ENCODE results near the gene GRN. TPM values are rescaled to one million over a fixed set of nuclear protein-coding genes. Genes with fewer than 3 reads are reported as not detected.

The GRN gene
- total and polyA plus RNA-seq, 2 of the 13 experiments (the other 11 are each of a cell fraction or from before 2014, with no cell fraction given), result 86.6 to 143 TPM

DNA sequence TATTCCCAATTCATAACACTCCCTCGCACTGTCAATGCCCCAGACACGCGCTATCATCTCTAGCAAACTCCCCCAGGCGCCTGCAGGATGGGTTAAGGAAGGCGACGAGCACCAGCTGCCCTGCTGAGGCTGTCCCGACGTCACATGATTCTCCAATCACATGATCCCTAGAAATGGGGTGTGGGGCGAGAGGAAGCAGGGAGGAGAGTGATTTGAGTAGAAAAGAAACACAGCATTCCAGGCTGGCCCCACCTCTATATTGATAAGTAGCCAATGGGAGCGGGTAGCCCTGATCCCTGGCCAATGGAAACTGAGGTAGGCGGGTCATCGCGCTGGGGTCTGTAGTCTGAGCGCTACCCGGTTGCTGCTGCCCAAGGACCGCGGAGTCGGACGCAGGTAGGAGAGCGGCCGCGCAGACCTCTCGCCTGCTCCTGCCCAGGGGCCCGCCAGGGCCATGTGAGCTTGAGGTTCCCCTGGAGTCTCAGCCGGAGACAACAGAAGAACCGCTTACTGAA, at the start of gene GRN (continued):
- TF ChIP-seq, protein P1, sequence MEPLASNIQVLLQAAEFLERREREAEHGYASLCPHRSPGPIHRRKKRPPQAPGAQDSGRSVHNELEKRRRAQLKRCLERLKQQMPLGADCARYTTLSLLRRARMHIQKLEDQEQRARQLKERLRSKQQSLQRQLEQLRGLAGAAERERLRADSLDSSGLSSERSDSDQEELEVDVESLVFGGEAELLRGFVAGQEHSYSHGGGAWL (CRISPR knock-in tag; IDR thresholded peaks at IDR 0.05), result peak; percentile 82
- TF ChIP-seq, protein P2, sequence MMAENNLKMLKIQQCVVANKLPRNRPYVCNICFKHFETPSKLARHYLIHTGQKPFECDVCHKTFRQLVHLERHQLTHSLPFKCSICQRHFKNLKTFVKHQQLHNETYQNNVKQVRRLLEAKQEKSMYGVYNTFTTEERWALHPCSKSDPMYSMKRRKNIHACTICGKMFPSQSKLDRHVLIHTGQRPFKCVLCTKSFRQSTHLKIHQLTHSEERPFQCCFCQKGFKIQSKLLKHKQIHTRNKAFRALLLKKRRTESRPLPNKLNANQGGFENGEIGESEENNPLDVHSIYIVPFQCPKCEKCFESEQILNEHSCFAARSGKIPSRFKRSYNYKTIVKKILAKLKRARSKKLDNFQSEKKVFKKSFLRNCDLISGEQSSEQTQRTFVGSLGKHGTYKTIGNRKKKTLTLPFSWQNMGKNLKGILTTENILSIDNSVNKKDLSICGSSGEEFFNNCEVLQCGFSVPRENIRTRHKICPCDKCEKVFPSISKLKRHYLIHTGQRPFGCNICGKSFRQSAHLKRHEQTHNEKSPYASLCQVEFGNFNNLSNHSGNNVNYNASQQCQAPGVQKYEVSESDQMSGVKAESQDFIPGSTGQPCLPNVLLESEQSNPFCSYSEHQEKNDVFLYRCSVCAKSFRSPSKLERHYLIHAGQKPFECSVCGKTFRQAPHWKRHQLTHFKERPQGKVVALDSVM (CRISPR knock-in tag; IDR thresholded peaks at IDR 0.05), result peak; percentile 75; the same call in 1 of the 2 replicates
- TF ChIP-seq, protein P3, sequence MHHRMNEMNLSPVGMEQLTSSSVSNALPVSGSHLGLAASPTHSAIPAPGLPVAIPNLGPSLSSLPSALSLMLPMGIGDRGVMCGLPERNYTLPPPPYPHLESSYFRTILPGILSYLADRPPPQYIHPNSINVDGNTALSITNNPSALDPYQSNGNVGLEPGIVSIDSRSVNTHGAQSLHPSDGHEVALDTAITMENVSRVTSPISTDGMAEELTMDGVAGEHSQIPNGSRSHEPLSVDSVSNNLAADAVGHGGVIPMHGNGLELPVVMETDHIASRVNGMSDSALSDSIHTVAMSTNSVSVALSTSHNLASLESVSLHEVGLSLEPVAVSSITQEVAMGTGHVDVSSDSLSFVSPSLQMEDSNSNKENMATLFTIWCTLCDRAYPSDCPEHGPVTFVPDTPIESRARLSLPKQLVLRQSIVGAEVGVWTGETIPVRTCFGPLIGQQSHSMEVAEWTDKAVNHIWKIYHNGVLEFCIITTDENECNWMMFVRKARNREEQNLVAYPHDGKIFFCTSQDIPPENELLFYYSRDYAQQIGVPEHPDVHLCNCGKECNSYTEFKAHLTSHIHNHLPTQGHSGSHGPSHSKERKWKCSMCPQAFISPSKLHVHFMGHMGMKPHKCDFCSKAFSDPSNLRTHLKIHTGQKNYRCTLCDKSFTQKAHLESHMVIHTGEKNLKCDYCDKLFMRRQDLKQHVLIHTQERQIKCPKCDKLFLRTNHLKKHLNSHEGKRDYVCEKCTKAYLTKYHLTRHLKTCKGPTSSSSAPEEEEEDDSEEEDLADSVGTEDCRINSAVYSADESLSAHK (CRISPR knock-in tag; IDR thresholded peaks at IDR 0.05; ENCODE audit: borderline replicate concordance), result peak; percentile 22; the same call in 1 of the 2 replicates
- TF ChIP-seq, protein P4, sequence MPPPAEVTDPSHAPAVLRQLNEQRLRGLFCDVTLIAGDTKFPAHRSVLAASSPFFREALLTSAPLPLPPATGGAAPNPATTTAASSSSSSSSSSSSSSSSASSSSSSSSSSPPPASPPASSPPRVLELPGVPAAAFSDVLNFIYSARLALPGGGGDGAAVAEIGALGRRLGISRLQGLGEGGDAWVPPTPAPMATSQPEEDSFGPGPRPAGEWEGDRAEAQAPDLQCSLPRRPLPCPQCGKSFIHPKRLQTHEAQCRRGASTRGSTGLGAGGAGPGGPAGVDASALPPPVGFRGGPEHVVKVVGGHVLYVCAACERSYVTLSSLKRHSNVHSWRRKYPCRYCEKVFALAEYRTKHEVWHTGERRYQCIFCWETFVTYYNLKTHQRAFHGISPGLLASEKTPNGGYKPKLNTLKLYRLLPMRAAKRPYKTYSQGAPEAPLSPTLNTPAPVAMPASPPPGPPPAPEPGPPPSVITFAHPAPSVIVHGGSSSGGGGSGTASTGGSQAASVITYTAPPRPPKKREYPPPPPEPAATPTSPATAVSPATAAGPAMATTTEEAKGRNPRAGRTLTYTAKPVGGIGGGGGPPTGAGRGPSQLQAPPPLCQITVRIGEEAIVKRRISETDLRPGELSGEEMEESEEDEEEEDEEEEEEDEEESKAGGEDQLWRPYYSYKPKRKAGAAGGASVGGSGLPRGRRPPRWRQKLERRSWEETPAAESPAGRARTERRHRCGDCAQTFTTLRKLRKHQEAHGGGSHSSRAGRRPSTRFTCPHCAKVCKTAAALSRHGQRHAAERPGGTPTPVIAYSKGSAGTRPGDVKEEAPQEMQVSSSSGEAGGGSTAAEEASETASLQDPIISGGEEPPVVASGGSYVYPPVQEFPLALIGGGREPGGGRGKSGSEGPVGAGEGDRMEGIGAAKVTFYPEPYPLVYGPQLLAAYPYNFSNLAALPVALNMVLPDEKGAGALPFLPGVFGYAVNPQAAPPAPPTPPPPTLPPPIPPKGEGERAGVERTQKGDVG (CRISPR knock-in tag; IDR thresholded peaks at IDR 0.05; ENCODE audit: borderline replicate concordance), result 0 out of 2 replicates have a peak, but pooled peaks have one; percentile 15
- TF ChIP-seq RFX5 (IDR thresholded peaks at IDR 0.05; ENCODE audit: low read depth, low read length), result peak; percentile 65; the same call in 1 of the 2 replicates
- TF ChIP-seq TAF1 (CRISPR knock-in tag; IDR thresholded peaks at IDR 0.05), result peak; percentile 98
- TF ChIP-seq YY1 (IDR thresholded peaks at IDR 0.05; ENCODE audit: insufficient read depth, insufficient replicate concordance, low read depth, low read length), result peak; percentile 77
- TF ChIP-seq, protein P5, sequence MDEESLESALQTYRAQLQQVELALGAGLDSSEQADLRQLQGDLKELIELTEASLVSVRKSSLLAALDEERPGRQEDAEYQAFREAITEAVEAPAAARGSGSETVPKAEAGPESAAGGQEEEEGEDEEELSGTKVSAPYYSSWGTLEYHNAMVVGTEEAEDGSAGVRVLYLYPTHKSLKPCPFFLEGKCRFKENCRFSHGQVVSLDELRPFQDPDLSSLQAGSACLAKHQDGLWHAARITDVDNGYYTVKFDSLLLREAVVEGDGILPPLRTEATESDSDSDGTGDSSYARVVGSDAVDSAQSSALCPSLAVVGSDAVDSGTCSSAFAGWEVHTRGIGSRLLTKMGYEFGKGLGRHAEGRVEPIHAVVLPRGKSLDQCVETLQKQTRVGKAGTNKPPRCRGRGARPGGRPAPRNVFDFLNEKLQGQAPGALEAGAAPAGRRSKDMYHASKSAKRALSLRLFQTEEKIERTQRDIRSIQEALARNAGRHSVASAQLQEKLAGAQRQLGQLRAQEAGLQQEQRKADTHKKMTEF (CRISPR knock-in tag; IDR thresholded peaks at IDR 0.05), result peak; percentile 78
- TF ChIP-seq, protein P6, sequence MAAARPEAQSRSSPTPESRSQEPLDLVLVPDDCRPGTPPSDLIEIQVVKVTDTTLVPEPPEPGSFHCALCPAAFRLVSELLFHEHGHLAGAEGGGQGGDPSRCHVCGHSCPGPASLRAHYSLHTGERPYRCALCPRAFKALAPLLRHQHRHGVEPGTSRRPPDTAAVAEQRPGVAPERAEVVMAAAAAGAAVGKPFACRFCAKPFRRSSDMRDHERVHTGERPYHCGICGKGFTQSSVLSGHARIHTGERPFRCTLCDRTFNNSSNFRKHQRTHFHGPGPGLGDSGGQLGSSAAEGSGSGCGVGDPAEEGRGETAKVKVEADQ (CRISPR knock-in tag; IDR thresholded peaks at IDR 0.05; ENCODE audit: borderline replicate concordance), result no peak; the same call in 1 of the 2 replicates
- peak; percentile 60; the same call in 1 of the 2 replicates for TF ChIP-seq SP5 (CRISPR knock-in tag; IDR thresholded peaks at IDR 0.05; ENCODE audit: borderline replicate concordance, low read depth)
- TF ChIP-seq HDAC1 (CRISPR knock-in tag; IDR thresholded peaks at IDR 0.05), result peak; percentile 97
- peak; percentile 88 for TF ChIP-seq ZNF335 (CRISPR knock-in tag; IDR thresholded peaks at IDR 0.05)
- TF ChIP-seq CREB1 (IDR thresholded peaks at IDR 0.05), result peak; percentile 80
- TF ChIP-seq CREB1 (CRISPR knock-in tag; IDR thresholded peaks at IDR 0.05), result peak; percentile 86
- TF ChIP-seq SOX5 (CRISPR knock-in tag; IDR thresholded peaks at IDR 0.05; ENCODE audit: borderline replicate concordance), result peak; percentile 37; the same call in 1 of the 2 replicates
- peak; percentile 95 for TF ChIP-seq POLR2AphosphoS5 (IDR thresholded peaks at IDR 0.05; ENCODE audit: low read depth, low read length)
- peak; percentile 86 for TF ChIP-seq IRF2 (CRISPR knock-in tag; IDR thresholded peaks at IDR 0.05)
- peak; percentile 40; the same call in 1 of the 2 replicates for TF ChIP-seq CEBPG (CRISPR knock-in tag; IDR thresholded peaks at IDR 0.05)
- 0 out of 2 replicates have a peak, but pooled peaks have one; percentile 73 for TF ChIP-seq CCDC6 (CRISPR knock-in tag; IDR thresholded peaks at IDR 0.05)
- no peak for TF ChIP-seq SP140L (CRISPR knock-in tag; IDR thresholded peaks at IDR 0.05; ENCODE audit: borderline replicate concordance)
